Measurements from ENCODE around the gene CSTA. TPM values are rescaled to one million over a fixed set of nuclear protein-coding genes. Genes with fewer than 3 reads are reported as not detected.

CSTA gene
- total RNA-seq, 1 donor from 2014 or later, result not detected

DNA sequence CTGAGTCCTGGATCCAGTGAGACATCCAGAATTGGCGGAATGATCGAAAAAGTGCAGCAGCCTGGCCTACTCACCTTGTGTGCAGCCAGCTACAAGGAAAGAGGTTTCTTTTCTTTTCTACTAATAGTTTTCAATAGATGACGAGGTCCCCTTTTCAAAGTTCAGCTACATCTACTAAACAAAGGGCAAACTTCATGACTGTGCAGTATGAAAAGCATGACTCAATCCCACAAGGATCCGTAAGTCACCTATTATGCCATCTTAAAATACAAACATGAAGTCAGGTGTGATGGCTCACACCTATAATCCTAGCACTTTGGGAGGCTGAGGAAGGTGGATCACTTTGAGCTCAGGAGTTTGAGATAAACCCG, 41.3 kb downstream of the CSTA start:
- H3K36me3 Mint-ChIP-seq (ENCODE audit: unreplicated experiment), result peaks cover 25% of the 10 kb centered on the region
- no peaks in the 10 kb centered on the region for H3K27me3 Mint-ChIP-seq (ENCODE audit: unreplicated experiment)
- H3K9me3 Mint-ChIP-seq (ENCODE audit: unreplicated experiment), result no peaks in the 10 kb centered on the region
- no peak for DNase-seq (ENCODE audit: extremely low spot score, unreplicated experiment)
- no peak overlapping the region for H3K4me3 Mint-ChIP-seq (ENCODE audit: unreplicated experiment)
- H3K4me1 Mint-ChIP-seq (ENCODE audit: unreplicated experiment), result no peaks in the 10 kb centered on the region
- no peak overlapping the region for H3K27ac Mint-ChIP-seq (ENCODE audit: unreplicated experiment)
- TF ChIP-seq, protein P1, sequence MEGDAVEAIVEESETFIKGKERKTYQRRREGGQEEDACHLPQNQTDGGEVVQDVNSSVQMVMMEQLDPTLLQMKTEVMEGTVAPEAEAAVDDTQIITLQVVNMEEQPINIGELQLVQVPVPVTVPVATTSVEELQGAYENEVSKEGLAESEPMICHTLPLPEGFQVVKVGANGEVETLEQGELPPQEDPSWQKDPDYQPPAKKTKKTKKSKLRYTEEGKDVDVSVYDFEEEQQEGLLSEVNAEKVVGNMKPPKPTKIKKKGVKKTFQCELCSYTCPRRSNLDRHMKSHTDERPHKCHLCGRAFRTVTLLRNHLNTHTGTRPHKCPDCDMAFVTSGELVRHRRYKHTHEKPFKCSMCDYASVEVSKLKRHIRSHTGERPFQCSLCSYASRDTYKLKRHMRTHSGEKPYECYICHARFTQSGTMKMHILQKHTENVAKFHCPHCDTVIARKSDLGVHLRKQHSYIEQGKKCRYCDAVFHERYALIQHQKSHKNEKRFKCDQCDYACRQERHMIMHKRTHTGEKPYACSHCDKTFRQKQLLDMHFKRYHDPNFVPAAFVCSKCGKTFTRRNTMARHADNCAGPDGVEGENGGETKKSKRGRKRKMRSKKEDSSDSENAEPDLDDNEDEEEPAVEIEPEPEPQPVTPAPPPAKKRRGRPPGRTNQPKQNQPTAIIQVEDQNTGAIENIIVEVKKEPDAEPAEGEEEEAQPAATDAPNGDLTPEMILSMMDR (IDR thresholded peaks at IDR 0.05), result no peak

DNA sequence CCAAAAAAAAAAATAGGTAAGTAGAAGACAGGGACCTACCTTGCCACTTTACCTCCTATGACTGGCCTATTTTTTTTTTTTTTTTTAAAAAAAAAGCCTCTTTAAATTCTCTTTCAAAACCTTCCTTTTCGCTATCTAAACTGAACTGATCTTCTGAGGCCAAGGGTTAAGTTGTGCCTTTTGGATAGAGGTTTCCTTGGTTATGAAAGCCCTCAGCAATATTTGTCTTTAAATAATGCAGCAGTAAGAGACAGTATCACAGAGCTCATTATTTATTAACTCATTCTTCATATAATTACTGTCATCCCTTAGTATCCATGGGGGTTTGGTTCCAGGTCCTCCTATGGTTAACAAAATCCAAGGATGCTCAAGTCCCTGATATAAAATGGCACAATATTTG, 49.0 kb downstream of the CSTA start:
- Mint-ChIP-seq H3K27me3 (ENCODE audit: unreplicated experiment) (no peaks in the 10 kb centered on the region), H3K36me3 (ENCODE audit: unreplicated experiment) (peaks cover 7% of the 10 kb centered on the region), H3K27ac (ENCODE audit: unreplicated experiment) (no peak overlapping the region), H3K4me3 (ENCODE audit: unreplicated experiment) (no peak overlapping the region), H3K4me1 (ENCODE audit: unreplicated experiment) (no peaks in the 10 kb centered on the region), H3K9me3 (ENCODE audit: unreplicated experiment) (no peaks in the 10 kb centered on the region)
- DNase-seq (ENCODE audit: extremely low spot score, unreplicated experiment), result no peak
- TF ChIP-seq, protein P1 (IDR thresholded peaks at IDR 0.05), result no peak

DNA sequence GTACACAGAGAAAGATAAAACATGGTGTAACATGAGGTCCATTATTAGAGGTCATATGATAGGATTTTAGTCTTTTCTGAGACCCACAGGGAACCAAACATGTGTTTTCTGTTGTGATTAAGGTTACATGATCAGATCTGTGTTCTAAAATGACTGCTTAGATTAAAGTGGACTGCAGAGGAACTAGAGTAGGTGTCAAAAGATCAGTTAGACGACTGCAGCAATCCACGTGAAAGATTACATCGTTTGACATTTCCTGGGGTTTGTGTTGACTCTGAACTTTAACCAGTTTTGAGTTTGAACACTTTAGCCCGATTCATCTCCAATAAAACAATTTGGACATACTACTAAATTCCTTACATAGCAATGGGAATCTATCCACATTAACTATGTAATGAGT, 52.9 kb downstream of the CSTA start:
- Mint-ChIP-seq H3K4me3 (ENCODE audit: unreplicated experiment) (no peak overlapping the region), H3K4me1 (ENCODE audit: unreplicated experiment) (peaks cover 11% of the 10 kb centered on the region), H3K27me3 (ENCODE audit: unreplicated experiment) (no peaks in the 10 kb centered on the region), H3K36me3 (ENCODE audit: unreplicated experiment) (no peaks in the 10 kb centered on the region), H3K27ac (ENCODE audit: unreplicated experiment) (no peak overlapping the region), H3K9me3 (ENCODE audit: unreplicated experiment) (no peaks in the 10 kb centered on the region)
- TF ChIP-seq, protein P1 (IDR thresholded peaks at IDR 0.05), result no peak
- no peak for DNase-seq (ENCODE audit: extremely low spot score, unreplicated experiment)

DNA sequence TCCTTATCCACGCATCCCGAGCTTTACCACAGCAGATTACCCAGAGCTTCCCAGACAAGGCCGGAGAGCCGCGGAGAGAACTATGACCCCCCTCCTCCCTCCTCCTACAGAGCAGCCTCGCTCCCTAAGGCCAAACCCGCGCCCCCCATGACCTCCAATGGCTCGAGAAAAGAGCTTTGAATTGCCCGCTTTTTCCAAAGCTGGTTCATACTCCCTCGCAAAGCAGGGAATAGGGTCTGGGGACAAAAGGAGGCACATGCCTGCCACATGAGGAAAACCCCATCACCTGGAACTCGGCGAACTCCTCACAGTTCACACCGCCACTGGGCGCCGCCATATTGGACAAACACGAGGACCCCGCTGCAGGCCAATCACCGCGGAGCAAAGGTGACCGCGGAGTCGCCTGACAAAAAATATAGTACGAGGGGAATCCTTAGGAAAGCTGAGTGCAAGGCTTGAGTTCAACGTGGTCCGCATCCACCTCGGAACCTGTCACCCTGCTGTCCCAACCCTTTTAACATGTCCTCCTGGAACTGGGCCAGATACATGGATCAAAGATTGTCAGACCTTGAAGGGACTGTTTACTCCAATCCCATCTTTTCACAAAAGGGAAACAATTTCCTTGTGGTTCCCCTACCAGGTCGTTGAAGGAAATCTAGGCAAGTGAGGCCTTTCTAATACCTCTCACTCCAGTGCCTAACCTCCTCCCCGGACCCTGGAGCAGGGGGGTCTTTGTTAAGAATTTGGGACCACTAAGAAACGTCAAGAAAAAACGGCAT, 58.0 kb downstream of the CSTA start, which contains the start of gene MIX23:
TSS of gene MIX23 (minus strand) at position 344 of the 779 bp plus-strand sequence. CDS start at position 337, 7 bp downstream.
- Mint-ChIP-seq H3K27ac (ENCODE audit: unreplicated experiment) (peak within 1 kb of the TSS; percentile 95), H3K4me3 (ENCODE audit: unreplicated experiment) (peak within 1 kb of the TSS; percentile 90), H3K9me3 (ENCODE audit: unreplicated experiment) (no peaks in the 10 kb centered on the region), H3K4me1 (ENCODE audit: unreplicated experiment) (peaks cover 25% of the 10 kb centered on the region), H3K27me3 (ENCODE audit: unreplicated experiment) (no peaks in the 10 kb centered on the region), H3K36me3 (ENCODE audit: unreplicated experiment) (no peaks in the 10 kb centered on the region)
- peak; percentile 93 for DNase-seq (ENCODE audit: extremely low spot score, unreplicated experiment)
- TF ChIP-seq, protein P1 (IDR thresholded peaks at IDR 0.05), result no peak

DNA sequence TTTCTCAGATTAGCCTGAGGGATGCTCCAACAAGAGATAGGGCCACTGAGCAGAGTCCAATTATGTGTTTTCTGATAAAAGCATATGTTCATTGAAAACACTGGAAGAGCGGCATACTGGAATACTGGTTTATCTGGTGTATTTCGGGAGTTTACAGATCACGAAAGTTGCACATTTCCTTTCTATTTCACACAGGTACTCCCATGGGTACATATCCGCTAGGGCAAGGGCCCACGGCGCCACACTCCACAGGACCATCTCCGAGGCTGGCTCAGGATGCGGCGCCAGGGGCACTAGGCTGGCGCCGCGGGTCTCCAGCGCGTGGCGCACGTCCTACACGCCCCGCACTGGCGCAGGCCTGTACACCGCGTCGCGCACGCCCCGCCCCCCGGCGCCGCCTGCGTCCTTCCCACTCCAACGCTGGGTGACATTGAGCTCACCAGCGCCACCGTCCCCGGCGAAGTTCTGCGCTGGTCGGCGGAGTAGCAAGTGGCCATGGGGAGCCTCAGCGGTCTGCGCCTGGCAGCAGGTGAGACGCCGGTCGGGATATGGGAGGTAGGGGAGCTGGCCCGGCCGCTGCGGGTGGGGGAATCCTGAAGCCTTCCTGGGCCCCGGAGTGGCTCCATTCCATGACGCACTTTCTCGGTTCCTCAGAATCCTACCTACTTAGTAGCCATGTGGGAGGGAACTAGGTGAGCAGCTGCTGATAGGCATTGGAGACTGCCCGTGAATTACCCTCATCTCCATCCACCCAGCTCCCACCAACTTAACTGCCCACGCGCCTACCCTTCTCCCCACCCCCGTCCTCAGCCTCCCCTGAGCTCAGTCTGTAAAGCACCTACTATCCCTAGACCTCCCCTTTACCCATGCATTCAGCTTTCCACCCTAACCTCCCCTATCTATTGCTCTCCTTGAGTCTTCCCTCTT, 59.0 kb downstream of the CSTA start, which contains the start of gene FAM162A:
TSS of gene FAM162A (plus strand) at position 412 of the 927 bp plus-strand sequence. CDS start at position 496, 84 bp downstream.
- peak; percentile 96 for DNase-seq (ENCODE audit: extremely low spot score, unreplicated experiment)
- Mint-ChIP-seq H3K9me3 (ENCODE audit: unreplicated experiment) (no peaks in the 10 kb centered on the region), H3K27me3 (ENCODE audit: unreplicated experiment) (no peaks in the 10 kb centered on the region), H3K4me1 (ENCODE audit: unreplicated experiment) (peaks cover 25% of the 10 kb centered on the region), H3K4me3 (ENCODE audit: unreplicated experiment) (peak within 1 kb of the TSS; percentile 90), H3K36me3 (ENCODE audit: unreplicated experiment) (no peaks in the 10 kb centered on the region), H3K27ac (ENCODE audit: unreplicated experiment) (peak within 1 kb of the TSS; percentile 95)
- TF ChIP-seq, protein P1 (IDR thresholded peaks at IDR 0.05), result peak; percentile 65

Measured in osteocyte (in vitro differentiated cells).